ENCODE measurements around the gene LRBA.

The LRBA gene

GRCh38 chr4:150475763-150476162 lies 539.3 kb downstream of the LRBA start:
- DNase-seq (ENCODE audit: low read depth), result no peak
- no peak for TF ChIP-seq CTCF (IDR thresholded peaks at IDR 0.05; ENCODE audit: insufficient read depth, low read depth, low read length, missing control alignments)

GRCh38 chr4:150464523-150464922 lies 550.6 kb downstream of the LRBA start:
- no peak for TF ChIP-seq CTCF (IDR thresholded peaks at IDR 0.05; ENCODE audit: insufficient read depth, low read depth, low read length, missing control alignments)
- no peak overlapping the region for H3K4me3 ChIP-seq (ENCODE audit: low read length)
- no peak for DNase-seq (ENCODE audit: low read depth)

More at GRCh38 chr4:150475763-150476162, 539.3 kb downstream of the LRBA start:
- no peak overlapping the region for H3K4me3 ChIP-seq (ENCODE audit: low read length)

- H3K4me3 ChIP-seq (ENCODE audit: low read length), result no peak overlapping the region
- DNase-seq (ENCODE audit: low read depth), result no peak
- no peak for TF ChIP-seq CTCF (IDR thresholded peaks at IDR 0.05; ENCODE audit: insufficient read depth, low read depth, low read length, missing control alignments)
Observed at GRCh38 chr4:150462743-150463142, 552.3 kb downstream of the LRBA start.

- no peak for TF ChIP-seq CTCF (IDR thresholded peaks at IDR 0.05; ENCODE audit: insufficient read depth, low read depth, low read length, missing control alignments)
- H3K4me3 ChIP-seq (ENCODE audit: low read length), result no peak overlapping the region
- DNase-seq (ENCODE audit: low read depth), result no peak
Observed at GRCh38 chr4:150461957-150462356, 553.1 kb downstream of the LRBA start.

- TF ChIP-seq CTCF (IDR thresholded peaks at IDR 0.05; ENCODE audit: insufficient read depth, low read depth, low read length, missing control alignments), result no peak
- no peak overlapping the region for H3K4me3 ChIP-seq (ENCODE audit: low read length)
- no peak for DNase-seq (ENCODE audit: low read depth)
Observed at GRCh38 chr4:150457802-150458201, 557.3 kb downstream of the LRBA start.

- no peak for DNase-seq (ENCODE audit: low read depth)
- no peak for TF ChIP-seq CTCF (IDR thresholded peaks at IDR 0.05; ENCODE audit: insufficient read depth, low read depth, low read length, missing control alignments)
- H3K4me3 ChIP-seq (ENCODE audit: low read length), result no peak overlapping the region
Observed at GRCh38 chr4:150451883-150452282, 563.2 kb downstream of the LRBA start.

GRCh38 chr4:150447356-150447755 lies 567.7 kb downstream of the LRBA start:
- TF ChIP-seq CTCF (IDR thresholded peaks at IDR 0.05; ENCODE audit: insufficient read depth, low read depth, low read length, missing control alignments), result no peak
- no peak for DNase-seq (ENCODE audit: low read depth)
- H3K4me3 ChIP-seq (ENCODE audit: low read length), result no peak overlapping the region
